HG03457 (cell line): Measurements from ENCODE around the gene ZNF740.
"Not testable (repeated sequence)": the region's sequence is repeated elsewhere in the genome, so short reads cannot be mapped to it uniquely, and the experiment has no call there.

ENCODE experiments used
- ATAC-seq: cut with Tn5 transposase; IDR thresholded peaks from one replicate; pipeline ENCODE4 v1.9.1; 2021; ENCODE audit warnings: moderate number of reproducible peaks; ENCODE audit not compliant: unreplicated experiment

The ZNF740 gene, protein sequence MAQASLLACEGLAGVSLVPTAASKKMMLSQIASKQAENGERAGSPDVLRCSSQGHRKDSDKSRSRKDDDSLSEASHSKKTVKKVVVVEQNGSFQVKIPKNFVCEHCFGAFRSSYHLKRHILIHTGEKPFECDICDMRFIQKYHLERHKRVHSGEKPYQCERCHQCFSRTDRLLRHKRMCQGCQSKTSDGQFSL

DNA sequence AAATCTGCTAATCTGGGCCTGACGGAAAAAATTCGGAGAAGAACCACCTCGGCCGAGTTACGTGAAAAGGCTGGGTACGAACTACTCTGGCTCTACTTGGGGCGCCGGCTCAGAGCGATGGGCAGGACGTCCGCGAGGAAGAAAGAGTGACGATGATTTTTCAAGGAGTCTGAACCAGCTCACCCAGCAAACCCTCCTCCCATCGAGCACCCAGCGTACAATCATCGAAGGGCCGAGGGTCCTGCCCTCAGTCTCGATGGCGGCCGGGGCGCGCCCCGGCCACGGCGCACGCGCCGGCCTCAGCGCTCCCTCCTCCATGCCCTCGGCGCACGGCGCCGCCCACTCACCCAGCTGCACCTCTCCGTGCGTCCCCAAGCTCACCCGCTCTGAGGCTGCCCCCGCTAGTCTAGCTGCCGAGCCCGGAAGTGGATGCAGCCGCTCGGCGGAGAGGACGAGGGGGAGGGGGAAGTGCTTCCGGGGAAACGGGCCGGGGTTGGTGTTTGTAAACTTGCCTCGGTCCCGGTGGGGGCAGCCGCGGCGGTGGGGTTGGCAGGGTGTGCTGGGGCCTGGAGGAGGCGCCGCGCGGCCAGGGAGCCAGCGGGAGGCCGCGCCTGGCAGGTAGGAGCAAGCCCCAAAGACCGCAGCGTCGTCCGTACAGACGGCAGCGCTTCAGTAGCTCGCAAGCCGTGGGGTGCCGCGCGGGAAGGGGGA, at the start of gene ZNF740, which contains the start of gene CSAD:
TSS of gene ZNF740 (plus strand) at position 503 of the 711 bp plus-strand sequence. CDS start 1,262 bp downstream, outside the sequence.
TSS of gene CSAD (minus strand) at position 706 of the 711 bp plus-strand sequence. CDS start 7,455 bp downstream, outside the sequence.
- peak; percentile 83 for ATAC-seq

DNA sequence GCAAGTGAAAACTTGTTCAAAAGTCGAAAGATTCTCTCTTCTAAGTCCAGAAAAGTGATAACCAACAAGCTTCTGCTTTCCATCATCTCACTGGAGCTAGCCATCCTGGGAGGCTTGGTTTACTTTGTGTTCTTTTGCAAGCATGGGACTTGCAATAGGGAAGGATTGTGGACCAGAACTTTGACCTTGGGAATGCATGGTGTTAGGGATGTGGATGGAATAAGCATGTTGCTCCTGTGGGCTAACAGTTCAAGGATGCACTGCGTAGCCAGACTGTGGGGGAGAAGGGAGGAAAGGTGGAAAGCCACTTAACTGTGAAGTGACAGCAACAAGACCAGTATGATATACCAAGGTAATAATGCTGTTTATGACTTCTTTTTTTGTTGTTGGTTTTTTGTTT, 48.7 kb upstream of the ZNF740 start:
- ATAC-seq = no peak

DNA sequence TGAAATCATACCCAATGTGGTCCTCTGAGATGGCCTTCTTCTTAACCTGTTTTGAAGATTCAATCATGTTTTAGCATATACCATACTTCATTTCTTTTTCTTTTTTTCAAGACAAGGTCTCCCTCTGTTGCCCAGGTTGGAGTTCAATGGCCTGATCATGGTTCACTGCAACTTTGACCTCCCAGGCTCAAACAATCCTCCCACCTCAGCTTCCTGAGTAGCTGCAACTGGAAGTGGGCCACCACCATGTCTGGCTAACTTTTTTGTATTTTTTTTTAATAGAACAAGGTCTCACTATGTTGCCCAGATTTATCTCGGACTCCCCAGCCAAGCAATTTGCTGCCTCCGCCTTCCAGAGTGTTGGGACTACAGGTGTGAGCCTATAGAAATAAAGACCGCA, 46.8 kb upstream of the ZNF740 start:
- no peak for ATAC-seq

DNA sequence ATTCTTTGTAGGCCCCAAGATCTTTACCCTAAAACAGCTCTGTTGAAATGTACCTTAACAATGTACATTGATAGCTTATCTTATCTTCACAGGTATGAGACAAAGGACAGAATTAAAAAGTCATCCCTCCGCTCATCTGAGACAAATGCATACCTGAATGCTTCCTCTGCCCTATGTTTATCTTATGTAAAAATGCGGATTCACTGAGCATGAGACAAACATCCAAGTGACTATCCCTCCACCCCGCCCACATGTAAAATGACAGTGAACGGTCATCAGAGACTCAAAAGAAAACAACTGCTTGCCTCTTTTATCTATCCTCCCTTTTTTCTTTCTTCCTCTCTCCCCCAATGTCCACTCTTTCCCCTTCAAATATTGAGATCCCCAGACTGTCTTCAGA, 37.2 kb upstream of the ZNF740 start:
- no peak for ATAC-seq

DNA sequence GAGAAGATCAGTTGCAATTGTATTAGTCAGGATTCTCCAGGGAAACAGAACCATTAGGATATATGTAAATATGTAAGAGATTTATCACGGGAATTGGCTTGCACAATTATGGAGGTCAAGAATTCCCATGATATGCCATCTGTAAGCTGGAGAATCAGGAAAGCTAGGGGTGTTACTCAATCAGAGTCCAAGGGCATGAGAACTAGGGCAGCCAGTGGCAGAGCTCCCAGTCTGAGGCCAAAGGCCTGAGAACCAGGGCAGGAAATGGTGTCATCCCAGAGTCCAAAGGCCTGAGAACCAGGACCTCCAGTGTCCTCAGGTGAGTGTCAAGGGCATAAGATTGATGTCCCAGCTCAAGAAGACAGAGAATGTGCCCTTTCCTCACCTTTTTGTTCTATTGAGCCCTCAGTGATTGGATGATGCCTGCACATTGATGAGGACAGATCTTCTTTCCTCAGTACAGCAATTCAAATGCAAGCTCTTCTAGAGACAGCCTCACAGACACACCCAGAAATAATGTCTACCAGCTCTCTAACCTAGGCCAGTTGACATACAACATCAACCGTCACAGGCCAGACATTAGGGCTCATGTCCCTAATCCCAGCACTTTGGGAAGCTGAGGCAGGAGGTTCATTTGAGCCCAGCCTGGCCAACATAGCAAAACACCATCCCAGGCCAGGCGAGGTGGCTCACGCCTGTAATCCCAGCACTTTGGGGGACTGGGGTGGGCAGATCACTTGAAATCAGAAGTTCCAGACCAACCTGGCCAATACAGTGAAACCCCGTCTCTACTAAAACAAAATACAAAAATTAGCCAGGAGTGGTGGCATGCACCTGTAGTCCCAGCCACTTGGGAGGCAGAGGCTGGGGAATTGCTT, 34.9 kb upstream of the ZNF740 start:
- no peak for ATAC-seq

DNA sequence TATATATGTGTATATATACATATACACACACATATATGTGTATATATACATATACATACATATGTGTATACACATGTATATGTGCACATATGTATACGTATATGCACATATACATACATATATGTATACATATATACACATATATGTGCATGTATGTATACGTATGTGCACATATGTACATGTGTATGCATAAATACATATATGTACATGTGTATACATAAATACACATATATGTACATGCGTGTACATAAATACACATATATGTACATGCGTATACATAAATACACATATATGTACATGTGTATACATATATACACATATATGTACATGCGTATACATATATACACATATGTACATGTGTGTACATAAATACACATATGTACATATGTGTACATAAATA, 33.3 kb upstream of the ZNF740 start:
- no peak for ATAC-seq

DNA sequence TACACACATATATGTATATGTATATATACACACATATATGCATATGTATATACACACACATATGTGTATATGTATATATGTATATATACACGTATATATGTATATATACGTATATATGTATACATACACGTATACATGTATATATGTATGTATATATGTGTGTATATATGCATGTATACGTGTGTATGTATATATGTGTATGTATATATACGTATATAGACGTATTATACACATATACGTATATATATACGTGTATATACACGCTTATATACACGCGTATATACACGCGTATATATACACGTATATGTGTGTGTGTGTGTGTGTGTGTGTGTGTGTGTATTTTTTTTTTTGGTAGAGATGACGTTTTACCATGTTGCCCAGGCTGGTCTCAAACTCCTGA, 32.9 kb upstream of the ZNF740 start:
- no peak for ATAC-seq

DNA sequence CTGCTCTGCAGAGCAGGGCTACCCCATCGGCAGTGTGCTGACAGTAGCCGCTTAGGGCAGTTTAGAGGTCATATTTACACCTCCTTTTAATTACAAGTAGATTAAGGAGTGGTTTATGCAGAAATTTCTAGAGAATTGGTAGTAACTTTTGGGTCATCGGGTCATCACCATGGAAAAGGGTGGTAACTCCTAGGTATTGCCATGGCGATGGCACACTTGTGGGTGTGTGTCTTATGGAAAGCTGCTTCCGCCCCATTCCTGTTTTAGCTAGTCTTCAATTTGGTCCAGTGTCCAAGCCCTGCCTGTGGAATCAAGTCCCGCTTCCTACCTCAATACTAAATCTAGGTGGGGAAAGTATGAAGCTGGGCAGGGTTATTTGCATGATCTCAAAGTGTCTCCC, 29.5 kb upstream of the ZNF740 start:
- no peak for ATAC-seq

DNA sequence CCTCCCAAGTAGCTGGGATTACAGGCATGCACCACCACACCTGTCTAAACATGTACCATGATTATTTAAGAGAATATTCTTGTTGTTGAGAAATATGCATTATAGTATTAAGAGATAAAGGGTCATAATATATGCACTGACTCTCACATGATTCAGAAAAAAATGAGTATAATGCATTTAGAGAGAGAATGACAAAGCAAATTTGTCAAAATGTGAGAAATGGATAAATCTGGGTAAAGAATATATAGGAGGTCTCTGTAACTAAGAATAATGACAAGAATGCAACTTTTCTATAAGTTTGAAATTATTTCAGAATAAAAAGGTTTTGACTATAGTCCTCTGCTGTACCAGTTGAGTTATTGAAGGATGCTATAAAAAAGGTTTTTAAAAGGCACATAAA, 28.1 kb upstream of the ZNF740 start:
- ATAC-seq = no peak

DNA sequence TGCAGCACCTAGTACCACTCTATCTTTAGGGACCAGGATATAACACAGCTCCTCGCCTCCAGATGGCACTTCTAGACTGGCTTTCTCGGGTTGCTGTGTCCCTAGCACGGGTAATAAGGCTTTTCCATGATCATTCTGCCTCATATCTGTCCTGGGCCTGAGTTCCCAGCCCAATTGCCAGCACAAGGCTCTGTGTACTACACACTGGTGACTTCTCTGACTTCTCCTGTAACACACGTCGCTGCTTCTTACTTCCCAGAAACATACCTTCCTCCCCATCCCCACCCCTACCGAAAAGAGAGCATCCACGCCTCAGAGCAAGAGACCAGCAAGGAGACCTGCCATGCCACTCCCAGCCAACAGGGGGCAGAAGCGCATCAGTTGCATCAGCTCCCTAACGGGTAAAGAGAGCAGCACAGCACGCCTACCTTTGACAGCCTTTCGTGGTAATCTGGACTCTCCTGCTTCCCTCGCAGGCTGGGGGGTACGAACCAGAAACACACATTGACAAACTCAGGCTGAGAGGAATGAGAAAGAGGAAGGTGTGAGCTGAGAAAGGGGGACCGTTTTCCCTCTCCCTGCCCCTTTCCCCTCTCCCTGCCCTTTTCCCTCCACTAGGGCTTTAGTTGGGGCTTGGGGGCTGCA, 21.2 kb upstream of the ZNF740 start:
- ATAC-seq = no peak

DNA sequence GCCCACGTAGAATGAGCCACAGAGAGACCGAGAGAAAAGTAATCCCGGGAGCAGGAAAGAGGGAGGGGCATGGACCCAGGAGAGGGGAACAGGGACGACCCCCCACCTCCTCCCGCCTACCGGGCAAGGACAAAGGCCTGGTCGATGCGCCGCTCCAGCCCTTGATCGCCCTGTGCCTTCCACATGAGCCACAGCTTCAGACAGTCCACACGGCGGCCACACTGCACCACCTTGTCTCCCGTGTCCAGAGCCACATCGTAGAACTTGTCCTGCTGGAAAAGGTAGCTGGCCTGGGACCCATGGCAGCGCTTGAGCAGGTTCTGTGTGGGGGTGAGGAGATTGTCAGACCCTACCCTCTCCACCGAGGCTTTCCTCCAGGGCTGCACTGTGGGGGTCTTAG, 20.5 kb upstream of the ZNF740 start:
- no peak for ATAC-seq

DNA sequence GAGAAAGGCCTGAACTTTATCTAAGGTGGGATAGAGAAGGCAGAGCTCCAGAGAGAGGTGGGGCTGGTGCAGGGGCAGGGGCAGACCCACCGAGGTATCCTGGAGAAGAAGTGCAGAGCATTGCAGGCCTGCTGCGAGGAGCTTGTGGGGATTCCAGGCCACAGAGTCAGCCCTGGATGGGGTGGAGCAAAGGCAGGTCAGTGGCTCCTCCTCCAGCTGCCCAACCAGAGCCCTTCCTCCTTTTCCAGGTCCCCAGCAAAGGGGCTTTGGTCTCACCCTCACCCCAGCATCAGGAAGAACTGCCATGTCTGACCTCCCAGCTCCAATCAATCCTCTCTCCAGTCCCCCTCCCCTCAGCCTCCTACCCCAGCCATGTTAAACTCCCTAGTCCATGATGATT, 19.8 kb upstream of the ZNF740 start:
- no peak for ATAC-seq

DNA sequence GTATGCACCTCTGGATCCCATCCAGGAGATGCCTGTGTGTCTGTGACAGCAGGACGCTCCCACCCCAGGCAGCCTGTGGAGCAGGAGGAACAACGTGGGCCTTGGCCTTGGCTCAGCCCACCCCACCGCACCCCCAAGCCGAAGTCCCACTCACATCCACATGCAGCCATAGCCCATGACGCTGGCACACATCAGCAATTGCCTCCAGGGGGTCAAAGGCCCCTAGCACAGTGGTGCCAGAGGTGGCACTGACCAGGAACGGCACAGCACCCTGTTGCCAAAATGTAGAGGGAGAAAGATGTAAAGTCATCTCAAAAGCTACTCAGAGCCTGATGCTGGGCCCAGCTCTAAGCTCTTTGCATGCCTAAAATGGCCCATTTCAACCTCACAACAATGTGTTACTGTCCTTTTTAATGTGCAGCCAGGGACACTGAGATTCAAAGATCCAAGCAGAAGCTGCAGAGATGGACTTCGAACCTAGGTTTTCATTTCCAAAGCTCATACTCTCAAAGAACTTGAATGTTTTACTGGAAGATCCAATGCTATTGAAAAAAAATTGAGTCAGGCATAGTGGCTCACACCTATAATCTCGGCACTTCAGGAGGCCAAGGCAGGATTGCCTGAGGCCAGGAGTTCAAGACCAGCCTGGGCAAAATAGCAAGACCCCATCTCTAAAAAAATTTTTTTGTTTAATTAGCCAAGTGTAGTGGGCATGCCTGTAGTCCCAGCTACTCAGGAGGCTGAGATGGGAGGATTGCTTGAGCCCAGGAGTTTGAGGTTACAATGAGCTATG, 19.2 kb upstream of the ZNF740 start:
- no peak for ATAC-seq

DNA sequence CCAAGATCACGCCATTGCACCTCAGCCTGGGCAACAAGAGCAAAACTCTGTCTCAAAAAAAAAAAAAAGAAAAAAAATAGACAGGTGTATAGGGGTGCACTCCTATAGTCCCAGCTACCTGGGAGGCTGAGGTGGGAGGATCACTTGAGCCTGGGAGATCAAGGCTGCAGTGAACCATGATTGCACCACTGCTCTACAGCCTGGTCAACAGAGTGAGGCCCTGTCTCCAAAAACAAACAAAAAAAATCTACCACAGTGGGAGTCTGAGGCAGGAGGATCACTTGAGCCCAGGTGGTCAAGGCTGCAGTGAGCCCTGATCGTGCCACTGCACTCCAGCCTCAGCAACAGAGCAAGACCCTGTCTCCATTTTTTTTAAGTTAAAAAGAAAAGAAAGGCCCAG, 17.5 kb upstream of the ZNF740 start:
- not testable (repeated sequence) for ATAC-seq

DNA sequence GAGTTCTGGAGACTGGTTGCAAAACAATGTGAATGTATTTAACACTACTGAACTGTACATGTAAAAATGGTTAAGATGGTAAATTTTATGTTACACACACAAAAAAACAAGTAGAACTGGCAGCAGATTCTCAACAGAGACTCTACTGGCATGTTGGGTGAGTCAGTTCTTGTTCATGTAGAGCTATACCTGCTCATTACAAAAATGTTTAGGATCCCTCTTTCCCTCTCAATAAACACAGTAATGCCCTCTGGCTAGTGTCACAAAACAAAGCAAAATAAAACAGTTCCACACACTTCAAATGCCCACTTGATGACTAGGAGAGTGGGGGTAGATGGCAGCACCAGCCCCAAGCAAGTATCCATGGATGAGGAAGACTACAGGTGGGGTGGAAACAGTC, 13.7 kb upstream of the ZNF740 start:
- ATAC-seq = no peak

DNA sequence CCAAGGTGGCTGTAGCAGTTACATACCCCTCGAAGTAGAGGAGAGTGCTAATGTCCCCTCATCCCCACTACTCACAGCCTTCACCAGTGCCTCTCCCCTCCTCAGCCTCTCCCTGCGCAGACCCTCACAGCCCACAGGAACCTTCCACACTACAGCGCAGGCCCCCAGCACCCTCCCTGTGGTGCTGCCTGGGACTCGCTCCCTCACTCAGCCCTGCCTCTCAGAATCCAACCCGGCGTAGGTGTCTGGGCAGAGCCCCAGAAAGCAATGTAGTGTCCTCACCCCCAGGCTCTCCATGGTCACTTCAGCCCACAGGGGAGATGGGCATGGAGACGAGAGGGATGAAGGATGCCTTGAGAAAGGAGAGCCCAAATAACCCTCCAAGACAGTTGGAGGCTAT, 10.9 kb upstream of the ZNF740 start:
- ATAC-seq = no peak

DNA sequence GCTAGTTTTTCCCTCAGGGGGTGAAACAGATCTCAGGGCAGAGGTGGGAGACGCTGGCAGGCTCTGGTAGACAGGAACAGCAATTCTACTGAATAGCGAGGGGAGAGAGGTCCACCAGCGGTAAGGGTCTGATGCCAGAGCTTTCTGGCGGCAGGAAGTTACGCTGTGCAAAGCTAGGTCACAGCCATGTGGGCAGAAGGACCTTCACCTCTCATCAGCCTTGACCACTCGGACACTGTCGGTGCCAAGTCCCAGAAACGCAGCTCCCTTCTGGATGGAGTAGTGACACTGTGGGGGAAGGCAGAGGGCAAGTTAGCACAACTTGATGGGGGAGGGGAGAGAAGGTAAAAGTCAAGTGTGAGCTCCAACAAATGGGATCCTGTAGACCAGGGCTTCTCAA, 10.3 kb upstream of the ZNF740 start:
- no peak for ATAC-seq

DNA sequence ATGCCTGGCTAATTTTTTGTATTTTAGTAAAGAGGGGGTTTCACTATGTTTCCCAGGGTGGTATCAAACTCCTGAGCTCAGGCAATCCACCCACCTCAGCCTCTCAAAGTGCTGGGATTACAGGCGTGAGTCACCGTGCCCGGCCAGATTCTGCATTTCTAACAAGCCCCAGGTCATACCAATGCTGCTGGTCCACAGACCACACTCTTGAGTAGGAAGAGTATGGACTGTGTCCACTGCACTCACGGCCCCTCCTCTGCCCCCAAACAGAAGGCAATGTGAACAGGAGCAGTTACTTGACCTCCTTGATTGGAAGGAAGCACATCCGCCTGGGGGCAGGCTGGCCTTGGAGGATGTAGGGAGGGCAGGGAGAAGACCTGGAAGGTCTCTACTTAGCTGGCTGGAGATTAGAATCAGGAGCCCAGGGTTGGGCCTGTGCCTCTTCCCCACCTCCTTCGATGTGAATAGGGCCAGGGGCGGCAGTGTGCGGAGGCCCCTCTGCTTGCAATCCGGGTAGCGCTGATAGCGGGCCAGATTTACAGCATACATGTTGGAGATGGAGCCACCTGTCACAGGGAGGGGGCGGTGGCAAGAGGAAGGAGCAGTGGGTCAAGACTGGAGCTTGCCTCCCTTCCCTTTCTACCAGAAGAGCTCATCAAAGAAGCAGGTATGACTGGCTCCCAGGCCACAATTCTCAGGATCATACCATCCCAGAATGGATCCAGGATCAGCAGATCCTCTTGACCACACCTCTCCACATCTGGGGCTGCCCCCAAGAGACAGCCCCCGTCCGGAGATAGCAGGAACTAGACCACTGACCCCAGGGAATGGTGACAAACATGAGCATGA, 9.4 kb upstream of the ZNF740 start:
- ATAC-seq = no peak

DNA sequence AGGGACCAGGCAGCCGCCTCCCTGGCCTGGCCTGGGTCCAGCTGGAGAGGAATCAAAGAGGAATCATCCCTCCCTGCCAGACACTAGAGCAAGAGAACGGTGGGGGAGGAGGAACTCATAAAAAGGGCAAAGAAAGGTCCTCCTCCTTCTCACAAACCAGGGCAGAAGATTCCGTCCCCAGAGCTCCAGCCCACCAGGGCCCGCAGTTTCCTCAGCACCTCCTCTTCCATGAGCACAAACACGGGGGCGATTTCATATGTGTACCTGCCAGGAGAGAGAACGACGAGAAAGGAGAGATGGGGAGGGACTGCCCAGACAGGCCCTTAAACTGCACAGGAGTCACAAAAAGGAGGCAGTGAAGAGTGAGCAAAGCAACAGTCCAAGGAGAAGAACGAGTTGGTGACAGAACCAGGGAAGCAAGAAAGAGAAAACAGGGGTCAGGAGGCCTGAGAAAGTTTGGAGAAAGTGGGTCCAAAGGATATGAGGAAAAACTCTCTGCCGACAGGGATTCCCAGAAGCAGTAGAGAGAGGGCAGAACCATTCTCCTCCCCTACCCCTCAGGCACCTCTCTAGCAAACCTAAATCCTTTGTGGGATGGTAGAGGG, 8.7 kb upstream of the ZNF740 start:
- ATAC-seq = no peak
